Stimulated activated memory B cell treated with anti-CD40 and anti-IgM and Interleukin-4, amounts not matched to agents 10 μg/mL and 1 μg/mL and 100 μg/mL, for 72 hours (primary cell): ENCODE measurements around the gene TMEFF1.

ENCODE experiments used
- ATAC-seq: fragments of 150-1000 bp; cut with Tn5 transposase; 2 replicates; pipeline ENCODE4 v1.10.0; 2021
- H3K27ac Mint-ChIP-seq: one replicate; pipeline ENCODE4 v1.8.0; 2022; ENCODE audit warnings: mild to moderate bottlenecking, mixed read lengths
- H3K27me3 Mint-ChIP-seq: one replicate; pipeline ENCODE4 v1.8.0; 2022; ENCODE audit warnings: mixed read lengths
- H3K36me3 Mint-ChIP-seq: one replicate; pipeline ENCODE4 v1.8.0; 2022; ENCODE audit warnings: mixed read lengths
- H3K4me1 Mint-ChIP-seq: one replicate; pipeline ENCODE4 v1.8.0; 2022; ENCODE audit warnings: mixed read lengths
- H3K4me3 Mint-ChIP-seq: one replicate; pipeline ENCODE4 v1.8.0; 2022; ENCODE audit warnings: mild to moderate bottlenecking, moderate library complexity, mixed read lengths
- H3K9me3 Mint-ChIP-seq: one replicate; pipeline ENCODE4 v1.8.0; 2022; ENCODE audit warnings: mixed read lengths

Gene TMEFF1

DNA sequence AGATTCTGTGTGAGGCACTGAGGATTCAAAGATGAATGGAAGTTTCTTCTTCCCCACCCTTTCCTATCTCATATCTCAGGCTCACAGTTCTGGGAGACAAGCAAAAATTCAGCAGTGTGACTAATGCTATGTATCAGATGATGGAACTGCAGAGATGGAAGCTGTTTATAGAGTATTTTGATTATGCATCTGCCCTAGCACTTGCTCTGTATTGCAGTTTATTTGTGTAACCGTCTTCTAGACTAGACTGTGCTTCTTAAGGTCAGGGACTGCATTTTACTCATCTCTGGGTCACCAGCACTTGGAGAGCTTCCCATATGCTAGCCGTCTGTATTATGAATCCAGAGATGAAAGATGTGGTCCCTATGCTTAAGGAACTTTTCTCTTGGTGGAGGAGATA is 117.5 kb downstream of the TMEFF1 start:
- no peak overlapping the region for H3K4me3 Mint-ChIP-seq
- no peaks in the 10 kb centered on the region for H3K27me3 Mint-ChIP-seq
- H3K27ac Mint-ChIP-seq = no peak overlapping the region
- H3K9me3 Mint-ChIP-seq = no peaks in the 10 kb centered on the region
- H3K4me1 Mint-ChIP-seq = peaks cover 5% of the 10 kb centered on the region
- H3K36me3 Mint-ChIP-seq = no peaks in the 10 kb centered on the region
- ATAC-seq = no peak

DNA sequence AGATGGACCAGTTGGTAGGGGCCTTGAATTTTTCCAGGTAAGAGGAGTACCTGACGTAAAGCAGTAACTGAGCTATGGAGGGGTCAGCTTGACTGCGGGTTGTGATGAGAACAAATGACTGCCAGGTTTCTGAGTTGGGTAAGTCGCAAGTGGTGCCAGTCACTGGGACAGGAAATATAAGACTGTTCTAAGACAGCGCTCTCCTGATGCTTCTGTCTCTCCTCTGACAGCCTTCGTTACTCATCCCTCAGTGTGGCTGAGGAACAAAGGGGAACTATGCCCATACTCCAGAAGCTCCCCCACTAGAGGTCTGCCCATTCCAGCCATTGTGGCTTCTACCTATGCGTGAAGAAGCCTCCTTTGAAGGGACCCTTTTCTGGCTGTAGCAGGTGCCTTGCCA is 118.2 kb downstream of the TMEFF1 start:
- ATAC-seq = no peak
- Mint-ChIP-seq H3K36me3 (no peaks in the 10 kb centered on the region), H3K27ac (no peak overlapping the region), H3K9me3 (no peaks in the 10 kb centered on the region), H3K4me1 (peaks cover 11% of the 10 kb centered on the region), H3K27me3 (no peaks in the 10 kb centered on the region), H3K4me3 (no peak overlapping the region)

DNA sequence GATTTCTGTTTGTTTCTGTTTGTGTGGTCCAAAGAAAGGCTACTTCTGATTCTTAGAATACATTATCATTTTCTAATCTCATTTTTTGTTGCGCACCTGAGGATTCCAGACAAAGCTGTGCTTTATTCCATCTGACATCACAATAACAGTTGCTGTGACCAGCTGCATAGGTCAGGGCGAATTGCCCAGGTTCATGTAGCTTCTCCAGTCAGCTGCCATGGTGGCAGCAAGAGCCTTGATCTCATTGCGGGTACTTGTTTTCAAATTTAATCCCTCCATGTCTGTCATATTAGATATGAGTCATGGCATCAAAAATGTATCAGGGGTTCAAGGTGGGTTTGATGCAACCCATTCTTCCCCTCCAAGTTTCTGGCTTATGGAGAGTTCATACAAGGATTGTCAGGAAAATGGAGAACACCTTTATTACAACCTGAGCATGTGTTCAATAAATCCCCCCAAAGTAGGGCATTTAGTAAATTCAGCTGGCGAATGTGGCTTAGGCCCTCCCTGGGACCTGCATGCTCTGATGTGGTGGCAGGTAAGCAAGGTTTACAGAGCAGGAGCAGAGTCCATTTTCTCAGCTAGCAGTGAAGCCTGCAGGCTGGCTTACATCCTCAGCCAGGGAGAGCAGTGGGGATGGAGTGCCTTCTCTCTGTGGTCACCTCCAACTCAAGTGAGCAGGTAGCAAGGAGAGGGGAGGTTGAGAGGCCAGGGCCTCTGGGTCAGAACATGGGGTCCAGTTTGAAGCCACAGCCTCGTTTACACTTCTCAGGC is 118.9 kb downstream of the TMEFF1 start:
- no peak for ATAC-seq
- Mint-ChIP-seq H3K9me3 (no peaks in the 10 kb centered on the region), H3K4me3 (no peak overlapping the region), H3K27me3 (no peaks in the 10 kb centered on the region), H3K4me1 (peaks cover 11% of the 10 kb centered on the region), H3K36me3 (no peaks in the 10 kb centered on the region), H3K27ac (no peak overlapping the region)

DNA sequence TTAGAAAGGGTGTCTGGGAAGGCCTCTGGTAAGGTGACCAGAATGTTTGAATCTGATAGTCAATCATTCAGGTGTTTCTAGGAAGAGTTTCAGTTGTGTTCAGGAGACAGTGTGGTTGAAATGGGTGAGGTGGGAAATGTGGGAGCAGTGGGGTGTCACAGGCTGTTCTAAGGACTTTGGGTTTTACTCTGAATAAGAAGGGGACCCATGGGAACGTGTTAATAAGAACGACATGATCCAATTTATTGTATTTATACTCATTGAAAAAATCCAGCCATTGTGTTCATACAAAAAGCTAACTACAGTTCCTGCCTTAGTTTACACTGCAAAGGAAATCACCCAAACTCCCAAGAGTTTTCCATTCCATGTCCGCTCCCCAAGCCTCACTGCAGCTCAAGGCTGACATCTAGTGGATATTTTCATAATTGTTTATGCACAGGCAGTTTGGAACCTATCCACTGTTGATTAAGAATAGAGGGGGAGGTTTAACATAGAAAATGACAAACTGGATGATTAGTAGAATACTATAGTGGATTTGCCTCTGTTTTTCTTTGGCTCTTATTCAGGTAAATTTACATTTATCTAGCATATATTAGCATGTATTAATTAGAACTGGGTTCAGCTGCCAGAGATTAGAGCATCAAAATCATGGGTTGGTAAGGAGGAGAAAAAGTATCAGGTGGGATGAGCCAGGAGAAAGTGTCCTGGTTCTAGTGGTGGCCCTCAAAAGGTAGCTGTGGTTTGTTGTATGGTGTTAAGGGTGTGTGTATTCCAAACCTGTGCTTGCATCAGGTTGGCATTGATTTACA is 122.6 kb downstream of the TMEFF1 start:
- no peaks in the 10 kb centered on the region for H3K9me3 Mint-ChIP-seq
- H3K27me3 Mint-ChIP-seq = no peaks in the 10 kb centered on the region
- H3K27ac Mint-ChIP-seq = no peak overlapping the region
- ATAC-seq = no peak
- no peaks in the 10 kb centered on the region for H3K36me3 Mint-ChIP-seq
- no peak overlapping the region for H3K4me3 Mint-ChIP-seq
- peaks cover 31% of the 10 kb centered on the region for H3K4me1 Mint-ChIP-seq

DNA sequence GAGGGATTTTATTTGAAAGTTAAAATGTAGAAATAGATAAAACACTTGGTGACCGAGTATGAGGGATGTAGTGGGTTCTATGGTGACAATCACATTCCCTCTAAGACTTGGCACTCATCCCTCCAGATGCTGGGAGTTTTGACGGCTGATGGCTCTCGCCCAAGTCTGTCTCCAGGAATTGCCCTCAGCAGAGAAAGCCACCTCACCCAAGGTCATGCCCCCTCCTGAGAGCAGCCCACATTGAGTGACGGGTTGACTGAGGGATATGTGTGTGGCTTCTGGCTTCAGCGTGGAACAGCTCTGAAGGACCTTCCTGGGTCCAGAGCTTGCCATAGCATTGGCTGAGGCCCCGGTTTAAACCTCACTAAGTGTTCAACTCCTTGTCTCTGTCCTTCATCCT is 124.3 kb downstream of the TMEFF1 start:
- H3K4me3 Mint-ChIP-seq = no peak overlapping the region
- no peaks in the 10 kb centered on the region for H3K36me3 Mint-ChIP-seq
- H3K4me1 Mint-ChIP-seq = peaks cover 31% of the 10 kb centered on the region
- no peaks in the 10 kb centered on the region for H3K9me3 Mint-ChIP-seq
- H3K27ac Mint-ChIP-seq = no peak overlapping the region
- H3K27me3 Mint-ChIP-seq = no peaks in the 10 kb centered on the region
- no peak for ATAC-seq

DNA sequence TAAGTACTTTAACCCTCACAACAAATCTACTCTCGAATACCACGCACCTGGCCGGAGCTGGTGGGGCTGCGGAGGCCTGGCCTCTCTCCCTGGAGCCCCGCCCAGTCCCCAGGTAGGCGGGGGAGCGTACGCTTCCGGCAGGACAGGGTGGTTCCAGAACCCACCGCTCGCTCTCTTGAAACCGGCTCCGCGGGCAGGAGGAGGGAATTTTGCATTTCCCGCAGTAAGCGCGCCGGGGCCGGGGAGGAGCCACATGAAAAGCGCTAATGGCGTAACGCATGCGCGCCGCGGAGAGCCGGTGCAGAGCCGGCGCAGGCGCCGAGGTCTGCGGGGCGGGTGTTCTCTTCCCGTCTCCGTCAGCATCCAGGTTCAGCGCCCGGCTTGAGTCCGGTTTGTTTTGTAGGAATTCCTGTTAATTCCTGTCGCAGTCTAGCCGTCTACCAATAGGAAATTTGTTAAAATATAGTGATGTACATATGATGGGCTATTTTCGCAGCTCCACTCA is 125.7 kb downstream of the TMEFF1 start:
- no peaks in the 10 kb centered on the region for H3K9me3 Mint-ChIP-seq
- peak overlapping the region; percentile 12 for H3K27ac Mint-ChIP-seq
- H3K36me3 Mint-ChIP-seq = no peaks in the 10 kb centered on the region
- peaks cover 31% of the 10 kb centered on the region for H3K4me1 Mint-ChIP-seq
- peak; percentile 85 for ATAC-seq
- H3K4me3 Mint-ChIP-seq = peak overlapping the region; percentile 82
- H3K27me3 Mint-ChIP-seq = no peaks in the 10 kb centered on the region

DNA sequence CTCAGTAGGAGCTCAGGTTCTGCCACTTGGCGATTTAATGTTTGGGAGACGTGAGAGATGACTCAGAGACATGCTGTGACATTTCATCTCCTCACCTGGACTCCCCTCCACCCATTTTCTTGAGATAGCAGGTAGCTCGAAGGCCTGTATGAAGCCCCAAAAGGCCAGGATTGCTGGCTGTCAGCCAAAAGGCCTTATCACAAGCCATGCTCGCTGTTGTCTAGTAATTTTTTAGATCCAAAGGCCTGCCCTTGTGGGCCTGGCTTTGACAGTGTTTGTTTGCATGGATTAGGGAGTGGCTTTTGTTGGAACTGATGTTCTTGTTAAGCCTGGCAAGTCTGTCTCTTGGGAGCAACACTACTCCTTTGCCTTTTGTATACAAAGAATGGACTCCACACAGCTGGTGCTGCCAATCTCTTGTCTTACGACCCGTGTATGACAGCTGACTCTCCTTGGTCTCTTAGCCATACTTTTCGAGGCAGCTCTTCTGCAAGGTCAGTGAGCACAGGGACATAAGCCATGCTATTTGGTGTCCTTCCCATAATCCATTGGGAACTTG is 127.7 kb downstream of the TMEFF1 start:
- Mint-ChIP-seq H3K27ac (no peak overlapping the region), H3K9me3 (no peaks in the 10 kb centered on the region), H3K4me3 (no peak overlapping the region), H3K4me1 (peaks cover 25% of the 10 kb centered on the region), H3K36me3 (no peaks in the 10 kb centered on the region), H3K27me3 (no peaks in the 10 kb centered on the region)
- no peak for ATAC-seq

DNA sequence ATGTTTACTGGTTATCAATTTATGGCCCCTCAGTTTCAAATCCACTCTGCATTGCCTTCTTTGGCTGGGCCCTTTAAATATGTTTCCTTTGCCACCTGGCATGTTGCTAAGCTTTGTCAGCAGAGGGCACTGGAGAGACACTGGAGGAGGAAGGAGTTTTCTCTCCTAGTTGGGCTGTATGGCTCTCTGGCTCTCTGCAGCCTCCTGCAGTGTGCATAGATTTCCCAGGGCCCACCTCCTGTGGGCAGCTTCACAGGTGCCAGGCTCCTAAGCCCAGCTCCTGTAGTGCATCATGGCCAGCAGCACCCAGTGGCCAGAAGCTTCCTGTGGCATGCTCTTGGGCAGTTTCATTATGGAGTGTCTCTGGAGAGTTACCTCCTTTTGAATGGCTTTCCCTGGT is 128.3 kb downstream of the TMEFF1 start:
- H3K9me3 Mint-ChIP-seq = no peaks in the 10 kb centered on the region
- no peak overlapping the region for H3K4me3 Mint-ChIP-seq
- H3K4me1 Mint-ChIP-seq = peaks cover 20% of the 10 kb centered on the region
- no peak for ATAC-seq
- no peaks in the 10 kb centered on the region for H3K36me3 Mint-ChIP-seq
- H3K27ac Mint-ChIP-seq = no peak overlapping the region
- H3K27me3 Mint-ChIP-seq = no peaks in the 10 kb centered on the region

DNA sequence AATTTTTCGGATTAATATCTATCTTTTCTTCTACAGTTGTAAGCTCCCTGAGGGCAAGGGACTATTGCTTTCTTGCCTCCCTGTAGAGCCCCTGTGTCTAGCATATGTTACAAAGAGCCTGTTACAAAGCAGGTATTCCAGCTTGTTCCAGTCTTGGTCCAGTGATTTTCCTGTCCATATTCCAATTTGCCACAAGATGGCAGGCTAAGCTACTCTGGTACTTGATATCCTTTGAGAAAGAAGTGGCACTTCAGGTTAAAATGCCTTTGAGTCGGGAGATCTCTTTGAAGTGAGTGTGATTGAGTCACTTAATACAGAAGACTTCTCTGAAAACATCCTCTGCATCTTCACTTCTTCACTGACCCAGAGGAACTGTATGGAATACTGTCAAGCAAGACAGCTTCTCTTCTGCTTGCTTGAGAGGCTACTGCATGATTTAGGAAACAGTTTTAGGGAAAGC is 129.4 kb downstream of the TMEFF1 start:
- H3K36me3 Mint-ChIP-seq = no peaks in the 10 kb centered on the region
- H3K27me3 Mint-ChIP-seq = no peaks in the 10 kb centered on the region
- no peak overlapping the region for H3K27ac Mint-ChIP-seq
- H3K4me1 Mint-ChIP-seq = peaks cover 20% of the 10 kb centered on the region
- ATAC-seq = no peak
- no peaks in the 10 kb centered on the region for H3K9me3 Mint-ChIP-seq
- H3K4me3 Mint-ChIP-seq = no peak overlapping the region

DNA sequence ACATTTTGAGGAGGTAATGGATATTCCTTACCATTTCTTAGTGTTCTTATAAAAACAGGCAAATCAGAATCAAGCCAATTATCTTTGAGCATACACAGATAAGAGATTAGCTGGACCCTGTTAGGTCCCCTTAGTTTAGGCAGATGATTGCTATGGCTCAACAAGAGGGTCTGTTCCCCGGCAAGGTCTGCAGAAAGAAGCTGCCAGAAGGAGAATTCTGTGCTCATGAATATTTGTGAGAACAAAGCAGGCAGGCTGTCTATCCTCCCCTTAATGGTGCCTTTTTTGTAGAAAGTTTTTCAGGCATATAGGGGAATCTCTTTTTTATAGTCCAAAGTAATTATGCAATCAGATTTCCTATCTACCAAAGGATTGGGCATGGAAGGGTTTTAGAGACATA is 132.5 kb downstream of the TMEFF1 start:
- no peaks in the 10 kb centered on the region for H3K36me3 Mint-ChIP-seq
- H3K4me3 Mint-ChIP-seq = no peak overlapping the region
- no peak for ATAC-seq
- no peaks in the 10 kb centered on the region for H3K4me1 Mint-ChIP-seq
- H3K27me3 Mint-ChIP-seq = no peaks in the 10 kb centered on the region
- no peaks in the 10 kb centered on the region for H3K9me3 Mint-ChIP-seq
- no peak overlapping the region for H3K27ac Mint-ChIP-seq

DNA sequence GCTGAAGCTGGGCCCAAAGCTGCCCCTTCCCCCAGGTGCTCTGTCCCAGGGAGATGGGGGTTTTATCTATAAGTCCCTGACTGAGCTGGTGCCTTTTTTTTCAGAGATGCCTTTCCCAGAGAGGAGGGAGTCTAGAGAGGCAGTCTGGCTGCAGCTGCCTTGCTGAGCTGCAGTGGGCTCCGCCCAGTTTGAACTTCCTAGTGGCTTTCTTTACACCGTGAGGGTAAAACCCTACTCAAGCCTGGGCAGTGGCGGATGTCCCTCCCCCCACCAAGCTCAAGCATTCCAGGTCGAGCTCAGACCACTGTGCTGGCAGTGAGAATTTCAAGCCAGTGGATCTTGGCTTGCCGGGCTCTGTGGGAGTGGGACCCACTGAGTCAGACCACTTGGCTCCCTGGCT is 146.2 kb downstream of the TMEFF1 start:
- H3K9me3 Mint-ChIP-seq = peaks cover 8% of the 10 kb centered on the region
- no peaks in the 10 kb centered on the region for H3K4me1 Mint-ChIP-seq
- H3K4me3 Mint-ChIP-seq = no peak overlapping the region
- peaks cover 12% of the 10 kb centered on the region for H3K27me3 Mint-ChIP-seq
- no peak overlapping the region for H3K27ac Mint-ChIP-seq
- peaks cover 5% of the 10 kb centered on the region for H3K36me3 Mint-ChIP-seq
- no peak for ATAC-seq

DNA sequence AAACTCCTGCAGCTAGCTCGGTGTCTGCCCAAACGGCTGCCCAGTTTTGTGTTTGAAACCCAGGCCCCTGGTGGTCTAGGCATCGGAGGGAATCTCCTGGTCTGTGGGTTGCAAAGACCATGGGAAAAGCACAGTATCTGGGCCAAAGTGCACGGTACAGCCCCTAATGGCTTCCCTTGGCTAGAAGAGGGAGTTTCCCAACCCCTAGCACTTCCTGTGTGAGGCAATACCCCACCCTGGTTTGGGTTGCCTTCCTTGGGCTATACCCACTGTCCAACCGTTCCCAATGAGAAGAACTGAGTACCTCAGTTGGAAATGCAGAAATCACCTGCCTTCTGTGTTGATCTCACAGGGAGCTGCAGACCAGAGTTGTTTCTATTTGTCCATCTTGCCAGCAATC is 146.7 kb downstream of the TMEFF1 start:
- H3K4me1 Mint-ChIP-seq = no peaks in the 10 kb centered on the region
- H3K4me3 Mint-ChIP-seq = no peak overlapping the region
- peaks cover 12% of the 10 kb centered on the region for H3K27me3 Mint-ChIP-seq
- no peak overlapping the region for H3K27ac Mint-ChIP-seq
- no peak for ATAC-seq
- H3K9me3 Mint-ChIP-seq = peaks cover 8% of the 10 kb centered on the region
- H3K36me3 Mint-ChIP-seq = peaks cover 5% of the 10 kb centered on the region

DNA sequence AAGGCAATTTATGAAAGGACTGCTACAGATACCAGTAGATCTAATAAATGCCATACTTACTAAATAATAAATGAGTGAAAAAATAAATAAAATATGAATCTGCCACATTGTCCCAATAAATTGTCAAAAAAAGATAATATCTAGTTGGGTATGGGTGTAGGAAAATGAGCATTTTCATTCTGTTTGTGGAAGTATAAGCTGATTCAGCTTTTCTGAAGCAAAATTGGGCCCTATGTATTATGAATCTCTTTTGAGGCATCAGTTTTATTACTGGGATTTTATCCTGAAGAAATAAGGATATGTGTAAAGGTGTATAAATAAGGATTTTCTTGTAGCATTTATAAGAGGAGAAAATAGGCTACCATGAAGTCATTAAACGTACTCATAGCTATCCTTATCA is 151.0 kb downstream of the TMEFF1 start:
- H3K9me3 Mint-ChIP-seq = peaks cover 4% of the 10 kb centered on the region
- peaks cover 10% of the 10 kb centered on the region for H3K27me3 Mint-ChIP-seq
- no peak for ATAC-seq
- peaks cover 6% of the 10 kb centered on the region for H3K36me3 Mint-ChIP-seq
- H3K4me3 Mint-ChIP-seq = no peak overlapping the region
- H3K4me1 Mint-ChIP-seq = no peaks in the 10 kb centered on the region
- H3K27ac Mint-ChIP-seq = no peak overlapping the region

DNA sequence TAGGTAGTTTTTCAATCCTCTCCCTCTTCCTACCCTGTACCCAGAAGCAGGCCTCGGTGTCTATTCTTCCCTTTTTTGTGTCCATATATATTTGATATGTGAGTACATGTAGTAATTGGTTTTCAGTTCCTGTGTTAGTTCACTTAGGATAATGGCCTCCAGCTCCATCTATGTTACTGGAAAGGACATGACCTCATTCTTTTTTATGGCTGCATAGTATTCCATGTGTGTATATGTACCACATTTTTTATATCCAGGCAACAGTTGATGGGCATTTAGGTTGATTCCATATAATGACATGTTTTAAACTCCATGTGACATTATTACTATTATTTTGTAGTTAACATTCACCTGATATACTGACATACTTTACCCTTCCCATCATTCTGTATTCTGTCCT is 154.0 kb downstream of the TMEFF1 start:
- H3K4me1 Mint-ChIP-seq = no peaks in the 10 kb centered on the region
- H3K4me3 Mint-ChIP-seq = no peak overlapping the region
- H3K27me3 Mint-ChIP-seq = peaks cover 23% of the 10 kb centered on the region
- ATAC-seq = no peak
- no peak overlapping the region for H3K27ac Mint-ChIP-seq
- peaks cover 6% of the 10 kb centered on the region for H3K36me3 Mint-ChIP-seq
- peaks cover 4% of the 10 kb centered on the region for H3K9me3 Mint-ChIP-seq
